Fibroblast of mammary gland (primary cell): ENCODE data around the gene LMF2.

ENCODE experiments used
- DNase-seq: peaks from one replicate; pipeline ENCODE4 v3.0.0-alpha.2; 2010; ENCODE audit warnings: low read depth
- H3K4me3 ChIP-seq: 2 replicates; pipeline ENCODE4 v1.5.1; 2011; ENCODE audit warnings: low read depth, mild to moderate bottlenecking, low read length, moderate library complexity; ENCODE audit not compliant: control insufficient read depth
- CTCF ChIP-seq: conservative IDR thresholded peaks from 2 replicates; pipeline ENCODE4 v1.5.1; 2011; ENCODE audit warnings: low read depth, low read length, inconsistent platforms; ENCODE audit not compliant: control insufficient read depth, insufficient read depth

LMF2 gene

GRCh38 chr22:50465066-50465930, 42.2 kb downstream of the LMF2 start:
- no peak overlapping the region for H3K4me3 ChIP-seq
- no peak for TF ChIP-seq CTCF
- no peak for DNase-seq

- no peak overlapping the region for H3K4me3 ChIP-seq
- DNase-seq, result no peak
- TF ChIP-seq CTCF, result no peak
Observed at GRCh38 chr22:50464451-50464850, 43.1 kb downstream of the LMF2 start.

GRCh38 chr22:50463188-50463900, 44.2 kb downstream of the LMF2 start:
- no peak for DNase-seq
- no peak overlapping the region for H3K4me3 ChIP-seq
- TF ChIP-seq CTCF, result no peak

- no peak for DNase-seq
- no peak for TF ChIP-seq CTCF
- no peak overlapping the region for H3K4me3 ChIP-seq
Observed at GRCh38 chr22:50461979-50462540, 45.4 kb downstream of the LMF2 start.

GRCh38 chr22:50461536-50461935, 46.0 kb downstream of the LMF2 start:
- no peak for TF ChIP-seq CTCF
- H3K4me3 ChIP-seq, result no peak overlapping the region
- DNase-seq, result no peak

GRCh38 chr22:50460938-50461337, 46.6 kb downstream of the LMF2 start:
- DNase-seq, result no peak
- no peak for TF ChIP-seq CTCF
- no peak overlapping the region for H3K4me3 ChIP-seq
